ENCODE results near the gene RCAN2.

The RCAN2 gene

DNA sequence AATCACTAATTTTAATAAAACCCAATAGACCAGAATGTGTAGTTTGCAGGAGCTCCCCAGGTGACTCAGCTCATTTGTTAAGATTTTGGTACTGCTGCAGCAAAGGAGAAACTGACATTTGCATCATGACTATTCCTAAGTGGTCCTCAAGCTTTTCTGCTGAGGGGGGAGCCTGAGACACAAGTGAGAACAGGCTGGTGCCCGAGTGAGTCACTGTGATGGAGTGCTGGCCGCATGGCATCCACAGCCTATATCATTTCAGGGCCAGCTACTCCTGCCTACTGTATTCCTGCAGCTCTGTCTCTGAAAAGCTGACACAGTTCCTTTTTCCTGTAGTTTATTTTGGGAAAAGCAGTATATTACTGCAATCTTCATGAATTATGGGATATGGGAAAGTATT lies 206.8 kb downstream of the RCAN2 start:
- Histone ChIP-seq H3K9me3 (replicated peaks; ENCODE audit: insufficient read depth, low read length) (no peaks in the 10 kb centered on the region), H2AFZ (ENCODE audit: low read length) (no peak overlapping the region), H3K27me3 (replicated peaks; ENCODE audit: insufficient read depth, low read length) (no peaks in the 10 kb centered on the region), H3K4me1 (ENCODE audit: low read length) (peaks cover 6% of the 10 kb centered on the region; the same call in 1 of the 2 replicates), H3K9ac (ENCODE audit: low read length) (no peak overlapping the region), H3K4me2 (ENCODE audit: low read depth, low read length) (no peak overlapping the region), H3K4me3 (ENCODE audit: low read length) (no peak overlapping the region), H4K20me1 (ENCODE audit: insufficient read depth, low read length) (no peaks in the 10 kb centered on the region), H3K9me2 (replicated peaks; ENCODE audit: insufficient read depth, low read length) (no peaks in the 10 kb centered on the region), H3F3A (ENCODE audit: insufficient read depth, low read length) (no peaks in the 10 kb centered on the region), H3K79me2 (ENCODE audit: low read length) (no peaks in the 10 kb centered on the region), H3K36me3 (replicated peaks; ENCODE audit: insufficient read depth, low read length) (no peaks in the 10 kb centered on the region), H3K27ac (ENCODE audit: low read length) (no peak overlapping the region)
- TF ChIP-seq EZH2phosphoT487 (IDR thresholded peaks at IDR 0.05; ENCODE audit: low read length) = no peak
- TF ChIP-seq, protein P1, sequence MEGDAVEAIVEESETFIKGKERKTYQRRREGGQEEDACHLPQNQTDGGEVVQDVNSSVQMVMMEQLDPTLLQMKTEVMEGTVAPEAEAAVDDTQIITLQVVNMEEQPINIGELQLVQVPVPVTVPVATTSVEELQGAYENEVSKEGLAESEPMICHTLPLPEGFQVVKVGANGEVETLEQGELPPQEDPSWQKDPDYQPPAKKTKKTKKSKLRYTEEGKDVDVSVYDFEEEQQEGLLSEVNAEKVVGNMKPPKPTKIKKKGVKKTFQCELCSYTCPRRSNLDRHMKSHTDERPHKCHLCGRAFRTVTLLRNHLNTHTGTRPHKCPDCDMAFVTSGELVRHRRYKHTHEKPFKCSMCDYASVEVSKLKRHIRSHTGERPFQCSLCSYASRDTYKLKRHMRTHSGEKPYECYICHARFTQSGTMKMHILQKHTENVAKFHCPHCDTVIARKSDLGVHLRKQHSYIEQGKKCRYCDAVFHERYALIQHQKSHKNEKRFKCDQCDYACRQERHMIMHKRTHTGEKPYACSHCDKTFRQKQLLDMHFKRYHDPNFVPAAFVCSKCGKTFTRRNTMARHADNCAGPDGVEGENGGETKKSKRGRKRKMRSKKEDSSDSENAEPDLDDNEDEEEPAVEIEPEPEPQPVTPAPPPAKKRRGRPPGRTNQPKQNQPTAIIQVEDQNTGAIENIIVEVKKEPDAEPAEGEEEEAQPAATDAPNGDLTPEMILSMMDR (IDR thresholded peaks at IDR 0.05; ENCODE audit: low read length) = no peak
- TF ChIP-seq EZH2 (optimal IDR thresholded peaks at IDR 0.05; ENCODE audit: low read depth, low read length) = no peak
- no peak for DNase-seq

DNA sequence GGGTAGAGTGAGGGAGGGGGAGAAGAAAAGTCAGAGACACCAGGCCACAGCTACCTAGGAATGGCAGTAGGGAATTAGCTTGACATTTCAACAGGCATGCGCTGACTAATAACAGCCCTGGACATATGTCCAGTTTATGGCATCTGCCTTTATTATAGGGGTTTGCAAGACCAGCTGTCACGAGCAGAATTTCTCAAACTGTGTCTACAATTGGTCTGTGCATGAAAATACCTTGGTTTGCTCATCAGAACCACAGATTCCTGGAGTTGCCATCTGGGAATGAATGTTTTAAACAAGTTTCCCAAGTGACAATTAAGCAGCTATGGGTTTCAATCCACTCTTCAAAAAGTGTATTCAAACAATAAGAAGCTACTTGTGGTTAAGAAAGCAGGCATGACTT lies 210.1 kb downstream of the RCAN2 start:
- H3F3A ChIP-seq (ENCODE audit: insufficient read depth, low read length) = no peaks in the 10 kb centered on the region
- H3K9me3 ChIP-seq (replicated peaks; ENCODE audit: insufficient read depth, low read length) = no peaks in the 10 kb centered on the region
- H3K27ac ChIP-seq (ENCODE audit: low read length) = no peak overlapping the region
- H3K36me3 ChIP-seq (replicated peaks; ENCODE audit: insufficient read depth, low read length) = no peaks in the 10 kb centered on the region
- no peaks in the 10 kb centered on the region for H3K27me3 ChIP-seq (replicated peaks; ENCODE audit: insufficient read depth, low read length)
- no peaks in the 10 kb centered on the region for H3K9me2 ChIP-seq (replicated peaks; ENCODE audit: insufficient read depth, low read length)
- DNase-seq = no peak
- no peak overlapping the region for H3K4me2 ChIP-seq (ENCODE audit: low read depth, low read length)
- H2AFZ ChIP-seq (ENCODE audit: low read length) = no peak overlapping the region
- H3K4me3 ChIP-seq (ENCODE audit: low read length) = no peak overlapping the region
- no peaks in the 10 kb centered on the region for H4K20me1 ChIP-seq (ENCODE audit: insufficient read depth, low read length)
- H3K9ac ChIP-seq (ENCODE audit: low read length) = no peak overlapping the region
- TF ChIP-seq, protein P1 (IDR thresholded peaks at IDR 0.05; ENCODE audit: low read length) = no peak
- TF ChIP-seq EZH2phosphoT487 (IDR thresholded peaks at IDR 0.05; ENCODE audit: low read length) (no peak), EZH2 (optimal IDR thresholded peaks at IDR 0.05; ENCODE audit: low read depth, low read length) (no peak)
- no peaks in the 10 kb centered on the region for H3K4me1 ChIP-seq (ENCODE audit: low read length)
- H3K79me2 ChIP-seq (ENCODE audit: low read length) = no peaks in the 10 kb centered on the region

DNA sequence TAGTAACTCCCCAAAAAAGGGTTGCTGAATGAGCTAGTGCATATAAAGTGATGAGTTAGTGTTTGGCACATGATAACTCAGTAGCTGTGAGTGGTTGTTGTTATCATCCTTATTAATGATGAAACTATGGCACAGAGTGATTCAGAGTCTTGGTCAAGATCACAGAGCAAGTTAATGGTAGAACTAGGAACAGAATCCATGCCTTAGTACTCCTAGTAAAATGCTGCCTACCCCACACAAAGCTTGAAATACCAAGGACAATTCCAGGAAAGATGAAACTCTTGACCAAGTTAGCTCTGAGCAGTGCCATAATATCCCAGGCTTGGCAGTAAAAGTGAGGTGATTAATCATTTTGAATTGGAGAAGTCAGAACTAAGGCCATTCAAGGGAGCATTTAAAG lies 211.4 kb downstream of the RCAN2 start:
- no peak overlapping the region for H3K27ac ChIP-seq (ENCODE audit: low read length)
- no peaks in the 10 kb centered on the region for H3K9me2 ChIP-seq (replicated peaks; ENCODE audit: insufficient read depth, low read length)
- H3K4me2 ChIP-seq (ENCODE audit: low read depth, low read length) = no peak overlapping the region
- no peaks in the 10 kb centered on the region for H3K27me3 ChIP-seq (replicated peaks; ENCODE audit: insufficient read depth, low read length)
- no peak overlapping the region for H2AFZ ChIP-seq (ENCODE audit: low read length)
- H3K9me3 ChIP-seq (replicated peaks; ENCODE audit: insufficient read depth, low read length) = no peaks in the 10 kb centered on the region
- H3K4me1 ChIP-seq (ENCODE audit: low read length) = no peaks in the 10 kb centered on the region
- TF ChIP-seq EZH2 (optimal IDR thresholded peaks at IDR 0.05; ENCODE audit: low read depth, low read length) (no peak), EZH2phosphoT487 (IDR thresholded peaks at IDR 0.05; ENCODE audit: low read length) (no peak)
- TF ChIP-seq, protein P1 (IDR thresholded peaks at IDR 0.05; ENCODE audit: low read length) = no peak
- no peaks in the 10 kb centered on the region for H4K20me1 ChIP-seq (ENCODE audit: insufficient read depth, low read length)
- no peaks in the 10 kb centered on the region for H3K79me2 ChIP-seq (ENCODE audit: low read length)
- no peak overlapping the region for H3K9ac ChIP-seq (ENCODE audit: low read length)
- no peaks in the 10 kb centered on the region for H3F3A ChIP-seq (ENCODE audit: insufficient read depth, low read length)
- no peaks in the 10 kb centered on the region for H3K36me3 ChIP-seq (replicated peaks; ENCODE audit: insufficient read depth, low read length)
- DNase-seq = no peak
- H3K4me3 ChIP-seq (ENCODE audit: low read length) = no peak overlapping the region
